Smooth muscle cell (in vitro differentiated cells): ENCODE results near the gene PRR15L. TPM values are rescaled to one million over a fixed set of nuclear protein-coding genes. Genes with fewer than 3 reads are reported as not detected.

ENCODE experiments used
- DNase-seq: peaks from one replicate; lab custom pipeline; 2025; ENCODE audit not compliant: unreplicated experiment; lab: John Stamatoyannopoulos, UW
- H2AFZ ChIP-seq: fragments of 200-600 bp; sonication (generic); 2 replicates; pipeline ENCODE4 v1.6.0; 2016; ENCODE audit warnings: antibody characterized with exemption, low read depth, mild to moderate bottlenecking
- H3F3A ChIP-seq: fragments of 200-600 bp; sonication (generic); 2 replicates; pipeline ENCODE4 v1.6.0; 2017; ENCODE audit warnings: antibody characterized with exemption, low read depth
- H3K27ac ChIP-seq: fragments of 200-600 bp; sonication (generic); 2 replicates; pipeline ENCODE4 v1.5.1; 2016; ENCODE audit warnings: low read depth, mild to moderate bottlenecking
- H3K27me3 ChIP-seq: fragments of 200-600 bp; sonication (generic); 2 replicates; pipeline ENCODE4 v1.6.1; 2016; ENCODE audit warnings: low read depth, mild to moderate bottlenecking
- H3K36me3 ChIP-seq: fragments of 200-600 bp; sonication (generic); 2 replicates; pipeline ENCODE4 v1.5.1; 2016; ENCODE audit warnings: low read depth
- H3K4me1 ChIP-seq: fragments of 200-600 bp; sonication (generic); 2 replicates; pipeline ENCODE4 v1.5.1; 2016; ENCODE audit warnings: low read depth
- H3K4me2 ChIP-seq: fragments of 200-600 bp; sonication (generic); 2 replicates; pipeline ENCODE4 v1.6.0; 2016; ENCODE audit warnings: mild to moderate bottlenecking
- H3K4me3 ChIP-seq: fragments of 200-600 bp; sonication (generic); 2 replicates; pipeline ENCODE4 v1.5.1; 2016; ENCODE audit warnings: mild to moderate bottlenecking
- H3K79me2 ChIP-seq: fragments of 200-600 bp; sonication (generic); 2 replicates; pipeline ENCODE4 v1.6.0; 2016; ENCODE audit warnings: low read depth, mild to moderate bottlenecking
- H3K9ac ChIP-seq: fragments of 200-600 bp; sonication (generic); 2 replicates; pipeline ENCODE4 v1.6.0; 2016; ENCODE audit warnings: low read depth
- H3K9me3 ChIP-seq: fragments of 200-600 bp; sonication (generic); replicated peaks from 2 replicates; pipeline ENCODE4 v1.5.1; 2016; ENCODE audit warnings: low read depth
- H4K20me1 ChIP-seq: fragments of 200-600 bp; sonication (generic); 2 replicates; pipeline ENCODE4 v1.6.0; 2016; ENCODE audit warnings: low read depth
- WGBS: methylation state at CpG from one replicate; pipeline ENCODE4 v1.1.7; 2016; ENCODE audit warnings: low lambda C conversion rate; 5-methylcytosine and 5-hydroxymethylcytosine counted together
- polyA plus RNA-seq: library from polyadenylated mRNA; unstranded; fragments of >200 nt; fragmentation: Nextera tagmentation; extraction: Ambion mirVana; gene quantifications from 2 replicates; pipeline ENCODE4 v1.2.1, GENCODE V29; 2016
- total RNA-seq: library from RNA; depleted of rRNA; stranded (reverse); fragments of >200 nt; gene quantifications from 2 replicates; pipeline ENCODE4 v1.2.3, GENCODE V29; 2014
- TF ChIP-seq, protein P1 (sequence below): fragments of 200-600 bp; sonication (generic); IDR thresholded peaks from 2 replicates; pipeline ENCODE4 v1.5.1; 2017; ENCODE audit warnings: borderline replicate concordance, mild to moderate bottlenecking, antibody characterized with exemption; ENCODE audit not compliant: insufficient read depth, poor library complexity, severe bottlenecking

Gene PRR15L
- total and polyA plus RNA-seq, 2 experiments from 2014 or later, result not detected

DNA sequence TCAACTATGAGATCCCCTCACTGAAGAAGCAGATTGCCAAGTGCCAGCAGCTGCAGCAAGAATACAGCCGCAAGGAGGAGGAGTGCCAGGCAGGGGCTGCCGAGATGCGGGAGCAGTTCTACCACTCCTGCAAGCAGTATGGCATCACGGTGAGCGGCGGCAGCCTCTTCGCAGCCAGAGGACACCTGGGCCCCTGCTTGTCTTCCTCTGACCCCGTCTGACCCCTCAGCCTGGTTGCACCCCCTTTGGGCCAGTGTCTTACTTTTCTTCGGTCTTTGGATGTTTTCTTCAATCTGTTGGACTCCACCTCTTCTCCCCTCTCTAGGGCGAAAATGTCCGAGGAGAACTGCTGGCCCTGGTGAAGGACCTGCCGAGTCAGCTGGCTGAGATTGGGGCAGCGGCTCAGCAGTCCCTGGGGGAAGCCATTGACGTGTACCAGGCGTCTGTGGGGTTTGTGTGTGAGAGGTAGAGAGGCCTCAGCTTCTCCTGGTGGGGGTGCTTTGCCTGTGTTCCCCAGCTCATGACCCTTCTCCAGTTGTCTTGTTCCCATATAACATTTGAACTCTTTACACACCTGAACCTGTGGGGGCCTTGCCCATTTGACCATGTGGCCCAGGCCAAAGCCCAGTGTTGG lies 17.6 kb upstream of the PRR15L start:
- Histone ChIP-seq H3K9ac (no peak overlapping the region), H3K27ac (no peak overlapping the region), H3K9me3 (no peaks in the 10 kb centered on the region), H3F3A (no peaks in the 10 kb centered on the region), H4K20me1 (no peaks in the 10 kb centered on the region), H3K4me2 (no peak overlapping the region), H3K36me3 (no peaks in the 10 kb centered on the region), H3K4me3 (no peak overlapping the region), H3K4me1 (peaks cover 9% of the 10 kb centered on the region), H2AFZ (no peak overlapping the region), H3K27me3 (no peaks in the 10 kb centered on the region), H3K79me2 (peaks cover 12% of the 10 kb centered on the region)
- WGBS, result 87% methylated on average over 15 of the region's 15 CpGs
- no peak for DNase-seq
- TF ChIP-seq, protein P1, sequence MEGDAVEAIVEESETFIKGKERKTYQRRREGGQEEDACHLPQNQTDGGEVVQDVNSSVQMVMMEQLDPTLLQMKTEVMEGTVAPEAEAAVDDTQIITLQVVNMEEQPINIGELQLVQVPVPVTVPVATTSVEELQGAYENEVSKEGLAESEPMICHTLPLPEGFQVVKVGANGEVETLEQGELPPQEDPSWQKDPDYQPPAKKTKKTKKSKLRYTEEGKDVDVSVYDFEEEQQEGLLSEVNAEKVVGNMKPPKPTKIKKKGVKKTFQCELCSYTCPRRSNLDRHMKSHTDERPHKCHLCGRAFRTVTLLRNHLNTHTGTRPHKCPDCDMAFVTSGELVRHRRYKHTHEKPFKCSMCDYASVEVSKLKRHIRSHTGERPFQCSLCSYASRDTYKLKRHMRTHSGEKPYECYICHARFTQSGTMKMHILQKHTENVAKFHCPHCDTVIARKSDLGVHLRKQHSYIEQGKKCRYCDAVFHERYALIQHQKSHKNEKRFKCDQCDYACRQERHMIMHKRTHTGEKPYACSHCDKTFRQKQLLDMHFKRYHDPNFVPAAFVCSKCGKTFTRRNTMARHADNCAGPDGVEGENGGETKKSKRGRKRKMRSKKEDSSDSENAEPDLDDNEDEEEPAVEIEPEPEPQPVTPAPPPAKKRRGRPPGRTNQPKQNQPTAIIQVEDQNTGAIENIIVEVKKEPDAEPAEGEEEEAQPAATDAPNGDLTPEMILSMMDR, result no peak

DNA sequence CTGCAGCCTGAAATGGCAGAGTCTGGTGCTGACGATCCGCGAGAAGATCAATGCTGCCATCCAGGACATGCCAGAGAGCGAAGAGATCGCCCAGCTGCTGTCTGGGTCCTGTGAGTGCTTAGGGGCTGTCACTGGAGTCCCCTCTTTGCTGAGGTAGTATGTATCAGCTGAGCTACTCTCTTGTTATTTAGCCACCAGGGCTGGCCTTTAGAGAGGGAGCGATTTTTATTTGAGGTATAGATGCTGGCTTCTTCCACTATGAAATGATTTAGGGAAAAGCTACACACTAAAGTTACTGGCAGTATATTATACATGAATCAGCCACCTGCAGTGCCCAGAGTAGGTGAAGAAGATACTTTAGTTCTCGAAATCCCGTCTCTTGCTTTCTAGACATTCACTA lies 15.9 kb upstream of the PRR15L start:
- Histone ChIP-seq H2AFZ (no peak overlapping the region), H4K20me1 (no peaks in the 10 kb centered on the region), H3K4me3 (no peak overlapping the region), H3K9ac (no peak overlapping the region), H3F3A (no peaks in the 10 kb centered on the region), H3K79me2 (peaks cover 12% of the 10 kb centered on the region), H3K4me2 (no peak overlapping the region), H3K4me1 (peaks cover 9% of the 10 kb centered on the region), H3K27me3 (no peaks in the 10 kb centered on the region), H3K9me3 (no peaks in the 10 kb centered on the region), H3K36me3 (no peaks in the 10 kb centered on the region), H3K27ac (no peak overlapping the region)
- DNase-seq, result no peak
- TF ChIP-seq, protein P1, result no peak
- 98% methylated on average over 8 of the region's 8 CpGs for WGBS

DNA sequence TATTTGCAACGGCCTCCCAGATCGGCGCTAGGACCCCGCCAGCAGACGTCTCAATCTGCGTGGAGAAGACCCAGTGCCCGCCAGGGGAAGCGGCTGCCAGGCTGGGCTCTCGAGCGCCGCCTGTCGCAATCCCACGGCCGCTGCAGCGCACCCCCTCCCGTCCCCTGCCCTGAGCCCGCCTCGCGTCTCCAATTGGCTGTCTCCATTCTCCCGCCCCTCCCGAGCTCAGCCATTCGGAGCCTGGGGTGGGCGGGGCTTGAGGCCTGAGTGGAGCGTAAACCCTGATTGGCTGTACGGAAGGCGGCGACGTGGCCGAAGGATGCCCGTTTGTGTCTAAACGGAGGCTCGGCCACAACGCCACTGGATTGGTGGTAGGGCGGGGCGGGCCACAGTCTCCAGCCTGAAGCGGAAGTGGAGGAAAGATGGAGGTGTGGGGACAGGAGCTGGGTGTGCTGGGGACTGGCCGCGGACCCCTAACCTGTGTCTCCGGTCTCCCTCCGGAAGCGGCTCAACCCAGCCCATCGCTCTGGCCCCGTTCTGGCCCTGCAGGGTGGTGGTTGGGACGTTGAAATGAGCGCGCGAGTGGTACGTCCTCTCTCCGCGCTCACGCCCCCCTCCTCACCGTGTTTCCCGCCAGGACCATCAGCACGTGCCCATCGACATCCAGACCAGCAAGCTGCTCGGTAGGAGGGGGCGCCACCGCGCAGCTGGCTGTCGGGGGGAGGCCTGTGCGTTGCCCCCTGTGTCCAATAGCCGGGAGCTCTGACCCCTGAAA lies 13.2 kb upstream of the PRR15L start, which contains the start of gene CDK5RAP3:
Gene CDK5RAP3, plus strand, starts transcription at position 389 of the 775 bp plus-strand sequence. Its CDS starts 34 bp downstream, at position 423.
- TF ChIP-seq, protein P1, result peak; percentile 64
- H3K79me2 ChIP-seq, result peaks cover 12% of the 10 kb centered on the region
- peak within 1 kb of the TSS; percentile 85 for H3K9ac ChIP-seq
- DNase-seq, result peak; percentile 98
- no peaks in the 10 kb centered on the region for H3K36me3 ChIP-seq
- WGBS, result 1% methylated on average over 59 of the region's 62 CpGs
- peak within 1 kb of the TSS; percentile 88 for H3K4me2 ChIP-seq
- H3F3A ChIP-seq, result peaks cover 3% of the 10 kb centered on the region
- peak within 1 kb of the TSS; percentile 60 for H2AFZ ChIP-seq
- H3K4me3 ChIP-seq, result peak within 1 kb of the TSS; percentile 65
- H3K9me3 ChIP-seq, result no peaks in the 10 kb centered on the region
- H3K4me1 ChIP-seq, result peaks cover 9% of the 10 kb centered on the region
- no peaks in the 10 kb centered on the region for H4K20me1 ChIP-seq
- H3K27ac ChIP-seq, result peak within 1 kb of the TSS; percentile 72
- H3K27me3 ChIP-seq, result no peaks in the 10 kb centered on the region
